GM23248 (cell line): Measurements from ENCODE around the gene GCNA. TPM values are rescaled to one million over a fixed set of nuclear protein-coding genes. Genes with fewer than 3 reads are reported as not detected.
A peak's percentile ranks its signal among the peaks of the same experiment; 100 is the strongest.

Source experiments
- DNase-seq: peaks from one replicate; pipeline ENCODE4 v3.0.0-alpha.2; 2015
- H2AFZ ChIP-seq: fragments of 200-600 bp; sonication (generic); 2 replicates; pipeline ENCODE4 v1.6.1; 2016; ENCODE audit warnings: antibody characterized with exemption
- H3F3A ChIP-seq: fragments of 200-600 bp; sonication (generic); 2 replicates; pipeline ENCODE4 v1.6.1; 2016; ENCODE audit warnings: mild to moderate bottlenecking, antibody characterized with exemption, mixed run types; ENCODE audit not compliant: insufficient read depth
- H3K27ac ChIP-seq: fragments of 200-600 bp; sonication (generic); 2 replicates; pipeline ENCODE4 v1.5.1; 2016; ENCODE audit warnings: mild to moderate bottlenecking
- H3K27me3 ChIP-seq: fragments of 200-600 bp; sonication (generic); replicated peaks from 2 replicates; pipeline ENCODE4 v1.6.1; 2016; ENCODE audit warnings: mild to moderate bottlenecking; ENCODE audit not compliant: insufficient read depth
- H3K36me3 ChIP-seq: fragments of 200-600 bp; sonication (generic); 2 replicates; pipeline ENCODE4 v1.6.1; 2016; ENCODE audit warnings: low read depth, mild to moderate bottlenecking
- H3K4me1 ChIP-seq: fragments of 200-600 bp; sonication (generic); 2 replicates; pipeline ENCODE4 v1.6.1; 2016; ENCODE audit warnings: mild to moderate bottlenecking; ENCODE audit not compliant: insufficient read depth
- H3K4me2 ChIP-seq: fragments of 200-600 bp; sonication (generic); one replicate; pipeline ENCODE4 v1.6.1; 2016; ENCODE audit warnings: mild to moderate bottlenecking; ENCODE audit not compliant: unreplicated experiment
- H3K4me3 ChIP-seq: fragments of 200-600 bp; sonication (generic); 2 replicates; pipeline ENCODE4 v1.5.1; 2016; ENCODE audit warnings: mild to moderate bottlenecking
- H3K79me2 ChIP-seq: fragments of 200-600 bp; sonication (generic); 2 replicates; pipeline ENCODE4 v1.6.1; 2016; ENCODE audit warnings: mild to moderate bottlenecking; ENCODE audit not compliant: insufficient read depth
- H3K9ac ChIP-seq: fragments of 200-600 bp; sonication (generic); 2 replicates; pipeline ENCODE4 v1.6.1; 2016; ENCODE audit warnings: mild to moderate bottlenecking
- H3K9me2 ChIP-seq: fragments of 200-600 bp; sonication (generic); 2 replicates; pipeline ENCODE4 v1.6.1; 2016; ENCODE audit warnings: mixed run types, mild to moderate bottlenecking, moderate library complexity; ENCODE audit not compliant: insufficient read depth
- H3K9me3 ChIP-seq: fragments of 200-600 bp; sonication (generic); one replicate; pipeline ENCODE4 v1.6.1; 2017; ENCODE audit warnings: low read depth
- H4K20me1 ChIP-seq: fragments of 200-600 bp; sonication (generic); 2 replicates; pipeline ENCODE4 v1.6.0; 2016; ENCODE audit not compliant: insufficient read depth
- EZH2 ChIP-seq: fragments of 200-600 bp; sonication (generic); IDR thresholded peaks from 2 replicates; pipeline ENCODE4 v1.6.1; 2018; ENCODE audit warnings: antibody characterized with exemption, mild to moderate bottlenecking; ENCODE audit not compliant: insufficient read depth, poor library complexity, severe bottlenecking
- EZH2phosphoT487 ChIP-seq: fragments of 200-600 bp; sonication (generic); IDR thresholded peaks from 2 replicates; pipeline ENCODE4 v1.6.1; 2018; ENCODE audit warnings: antibody characterized with exemption, moderate library complexity, mild to moderate bottlenecking, low read depth; ENCODE audit not compliant: insufficient read depth
- WGBS, 2 experiments: methylation state at CpG; one replicate each; pipeline ENCODE4 v1.1.6; 2015 to 2017; ENCODE audit warnings: low lambda C conversion rate in 2 of 2, low coverage in 1 of 2; ENCODE audit errors: missing lambda C conversion rate in 2 of 2; 5-methylcytosine and 5-hydroxymethylcytosine counted together
- in situ Hi-C: fragments of 300-500 bp; cut with MboI; formaldehyde crosslinking; loops from 2 replicates; pipeline ENCODE4 v1.15.0; 2020
- polyA plus RNA-seq: library from polyadenylated mRNA; unstranded; fragments of >200 nt; fragmentation: Nextera tagmentation; extraction: Ambion mirVana; gene quantifications from 2 replicates; pipeline ENCODE4 v1.2.1, GENCODE V29; 2016
- total RNA-seq: library from RNA; depleted of rRNA; stranded (reverse); fragments of >200 nt; shearing (Covaris generic); gene quantifications from 2 replicates; pipeline ENCODE4 v1.2.3, GENCODE V29; 2014

The GCNA gene
- total and polyA plus RNA-seq, 2 experiments from 2014 or later: 1.5 to 2.2 TPM

- peaks cover 11% of the 10 kb centered on the region; the same call in 1 of the 2 replicates for H3K79me2 ChIP-seq
- H3K4me3 ChIP-seq: no peak overlapping the region
- no peaks in the 10 kb centered on the region for H3K27me3 ChIP-seq
- H3K9ac ChIP-seq: no peak overlapping the region
- no peaks in the 10 kb centered on the region for H3K9me2 ChIP-seq
- peak overlapping the region; percentile 43 for H3K27ac ChIP-seq
- H3K9me3 ChIP-seq: no peaks in the 10 kb centered on the region
- TF ChIP-seq EZH2: no peak
- no peak for TF ChIP-seq EZH2phosphoT487
- no peaks in the 10 kb centered on the region for H3K4me1 ChIP-seq
- in situ Hi-C loops: no loop called here
- peaks cover 40% of the 10 kb centered on the region for H3K36me3 ChIP-seq
- no peaks in the 10 kb centered on the region for H4K20me1 ChIP-seq
- DNase-seq: peak; percentile 46
- H3K4me2 ChIP-seq: no peak overlapping the region
- WGBS, 2 experiments: 73 to 79% methylated on average over 9 to 10 of the region's 10 CpGs
- no peak overlapping the region for H2AFZ ChIP-seq
- H3F3A ChIP-seq: peaks cover 31% of the 10 kb centered on the region
These were observed 25.9 kb downstream of the GCNA start for GRCh38 chrX:71604141-71604540.

GRCh38 chrX:71604796-71605568, 26.7 kb downstream of the GCNA start:
- in situ Hi-C loops: no loop called here
- no peaks in the 10 kb centered on the region for H3K27me3 ChIP-seq
- TF ChIP-seq EZH2: no peak
- no peak for TF ChIP-seq EZH2phosphoT487
- H2AFZ ChIP-seq: no peak overlapping the region
- no peaks in the 10 kb centered on the region for H3K9me3 ChIP-seq
- no peak overlapping the region for H3K4me2 ChIP-seq
- H3K27ac ChIP-seq: peak overlapping the region; percentile 43
- H3K79me2 ChIP-seq: peaks cover 11% of the 10 kb centered on the region; the same call in 1 of the 2 replicates
- peaks cover 44% of the 10 kb centered on the region for H3K36me3 ChIP-seq
- H3K4me3 ChIP-seq: no peak overlapping the region
- peaks cover 31% of the 10 kb centered on the region for H3F3A ChIP-seq
- no peak overlapping the region for H3K9ac ChIP-seq
- WGBS, 2 experiments: 96 to 98% methylated on average over 8 of the region's 8 CpGs
- H4K20me1 ChIP-seq: no peaks in the 10 kb centered on the region
- DNase-seq: no peak
- no peaks in the 10 kb centered on the region for H3K9me2 ChIP-seq
- H3K4me1 ChIP-seq: no peaks in the 10 kb centered on the region

- no peak overlapping the region for H3K9ac ChIP-seq
- H3K9me2 ChIP-seq: no peaks in the 10 kb centered on the region
- 89 to 91% methylated on average over 9 of the region's 9 CpGs for WGBS, 2 experiments
- H3K4me2 ChIP-seq: no peak overlapping the region
- in situ Hi-C loops: no loop called here
- no peaks in the 10 kb centered on the region for H4K20me1 ChIP-seq
- H3K4me3 ChIP-seq: no peak overlapping the region
- H3K36me3 ChIP-seq: peaks cover 38% of the 10 kb centered on the region
- peaks cover 11% of the 10 kb centered on the region; the same call in 1 of the 2 replicates for H3K79me2 ChIP-seq
- no peaks in the 10 kb centered on the region for H3K4me1 ChIP-seq
- no peak for DNase-seq
- peaks cover 31% of the 10 kb centered on the region for H3F3A ChIP-seq
- H3K9me3 ChIP-seq: no peaks in the 10 kb centered on the region
- H2AFZ ChIP-seq: no peak overlapping the region
- no peak for TF ChIP-seq EZH2
- TF ChIP-seq EZH2phosphoT487: no peak
- H3K27me3 ChIP-seq: no peaks in the 10 kb centered on the region
- no peak overlapping the region for H3K27ac ChIP-seq
These were observed 28.4 kb downstream of the GCNA start for GRCh38 chrX:71606536-71607216.

- in situ Hi-C loops: no loop called here
- Histone ChIP-seq H3K79me2 (peaks cover 11% of the 10 kb centered on the region; the same call in 1 of the 2 replicates), H3K9me2 (no peaks in the 10 kb centered on the region), H2AFZ (no peak overlapping the region), H3K36me3 (peaks cover 37% of the 10 kb centered on the region), H3K4me1 (no peaks in the 10 kb centered on the region), H3K27ac (no peak overlapping the region), H3F3A (peaks cover 26% of the 10 kb centered on the region), H3K9ac (no peak overlapping the region), H3K4me3 (no peak overlapping the region), H3K9me3 (no peaks in the 10 kb centered on the region), H3K27me3 (no peaks in the 10 kb centered on the region), H3K4me2 (no peak overlapping the region), H4K20me1 (no peaks in the 10 kb centered on the region)
- TF ChIP-seq EZH2 (no peak), EZH2phosphoT487 (no peak)
- WGBS, 2 experiments: 96 to 100% methylated on average over 2 of the region's 2 CpGs
- no peak for DNase-seq
These were observed 29.3 kb downstream of the GCNA start for GRCh38 chrX:71607488-71607887.
